K562 (cell line): ENCODE data around the gene TARM1. TPM values are rescaled to one million over a fixed set of nuclear protein-coding genes. Genes with fewer than 3 reads are reported as not detected.
A peak's percentile ranks its signal among the peaks of the same experiment; 100 is the strongest.

ENCODE experiments used
- CCNT2 ChIP-seq: IDR thresholded peaks from 2 replicates; pipeline ENCODE4 v1.6.1; 2011; ENCODE audit warnings: borderline replicate concordance, low read depth, mild to moderate bottlenecking, moderate library complexity, mixed read lengths, low read length; ENCODE audit not compliant: insufficient read length; ENCODE audit errors: extremely low read depth
- CHAMP1 ChIP-seq: fragments of 450-650 bp; IDR thresholded peaks from 2 replicates; pipeline ENCODE4 v1.6.1; 2016; ENCODE audit warnings: mild to moderate bottlenecking
- CUX1 ChIP-seq: fragments of 200-800 bp; sonication (Bioruptor generic); IDR thresholded peaks from 2 replicates; pipeline ENCODE4 v1.6.1; 2016; ENCODE audit warnings: missing genetic modification characterization, missing compliant biosample characterization
- KLF16 ChIP-seq: IDR thresholded peaks from 2 replicates; pipeline ENCODE4 v1.6.1; 2016; ENCODE audit warnings: antibody characterized with exemption
- RNF219 ChIP-seq: fragments of 250-450 bp; sonication (Bioruptor Pico); IDR thresholded peaks from 2 replicates; pipeline ENCODE4 v1.5.0; 2022; ENCODE audit warnings: mild to moderate bottlenecking
- SIX5 ChIP-seq, 2 experiments: IDR thresholded peaks; 2 replicates each; pipeline ENCODE4 v1.6.1; 2011; ENCODE audit warnings: low read length in 2 of 2, borderline replicate concordance in 1 of 2, low read depth in 1 of 2, mild to moderate bottlenecking in 1 of 2, moderate library complexity in 1 of 2; ENCODE audit not compliant: insufficient read depth in 1 of 2
- TAF15 ChIP-seq: fragments of 200-400 bp; formaldehyde crosslinking; IDR thresholded peaks from 2 replicates; pipeline ENCODE4 v1.6.1; 2017; ENCODE audit warnings: mild to moderate bottlenecking, low read depth, low read length, moderate library complexity
- ZNF224 ChIP-seq: sonication (generic); formaldehyde crosslinking; IDR thresholded peaks from 2 replicates; pipeline ENCODE4 v1.8.0; 2022; ENCODE audit warnings: mild to moderate bottlenecking, missing genetic modification reagents
- polyA plus RNA-seq, 8 experiments: library from polyadenylated mRNA; depleted of rRNA in 4 of 8; stranded (reverse) in 5 of 8; unstranded in 3 of 8; fragments of >200 nt; fragmentation: Nextera tagmentation in 2 of 8; fragmentation: Illumina TruSeq in 1 of 8; extraction: Ambion mirVana in 2 of 8; extraction: Trizol in 1 of 8; gene quantifications; 2 replicates each; pipeline versions ENCODE4 v1.2.1 to v1.2.3, GENCODE V29; 2011 to 2014; ENCODE audit warnings: inconsistent platforms in 1 of 8, missing spikeins in 1 of 8
- total RNA-seq, 7 experiments: library from RNA; depleted of rRNA in 6 of 7; stranded (reverse); fragments of >200 nt in 6 of 7; fragmentation: Illumina TruSeq in 2 of 7; extraction: Trizol in 2 of 7; gene quantifications; 2 replicates each; pipeline versions ENCODE4 v1.2.1 to v1.2.3, GENCODE V29; 2011 to 2021; ENCODE audit warnings: low replicate concordance in 1 of 7

The TARM1 gene
- total and polyA plus RNA-seq, 9 of the 15 experiments (the other 6 are each of a cell fraction or from before 2014, with no cell fraction given) = not detected

DNA sequence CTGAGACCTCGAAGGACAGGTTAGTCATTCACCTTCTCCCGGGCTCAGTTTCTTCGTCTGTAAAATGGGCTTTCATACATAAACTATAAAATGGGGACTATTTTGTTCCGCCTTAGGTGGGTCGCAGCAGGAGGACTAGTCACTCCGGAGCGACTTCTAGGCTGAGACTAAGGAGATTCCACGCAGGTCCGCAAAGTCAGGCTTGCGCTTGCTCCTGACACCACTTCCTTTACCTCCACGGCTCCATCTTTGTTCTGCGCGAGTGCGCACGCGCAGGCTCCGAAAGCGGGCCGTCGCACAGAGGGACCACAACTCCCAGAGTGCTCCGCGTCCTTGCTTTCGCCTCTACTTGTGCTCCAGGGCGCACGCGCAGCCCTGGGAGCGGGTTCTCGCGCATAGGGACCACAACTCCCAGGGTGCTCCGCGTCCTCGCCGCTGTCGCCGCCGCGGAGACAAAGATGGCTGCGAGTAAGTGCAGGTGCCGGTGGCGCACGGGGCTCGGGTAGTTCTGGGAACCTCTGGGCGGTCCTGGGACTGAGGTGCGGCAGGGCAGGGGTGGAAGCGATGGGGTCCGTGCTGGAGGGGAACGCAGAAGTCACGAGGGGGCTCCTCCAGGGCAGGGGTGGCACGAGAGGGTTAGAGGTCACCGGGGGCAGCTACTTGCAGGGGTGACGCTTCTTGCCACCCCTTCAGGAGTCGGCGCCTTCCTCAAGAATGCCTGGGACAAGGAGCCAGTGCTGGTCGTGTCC, 21.4 kb upstream of the TARM1 start, which contains the start of gene NDUFA3 (continued):
- TF ChIP-seq CUX1 (no peak), ZNF224 (CRISPR knock-in tag) (no peak), KLF16 (no peak), SIX5 (IDR thresholded peaks at IDR 0.05; ENCODE audit: borderline replicate concordance in 1 of 2, insufficient read depth in 1 of 2, low read depth in 1 of 2, low read length in 2 of 2) (peak; percentile 85 to 86), CCNT2 (no peak), CHAMP1 (no peak), TAF15 (no peak), RNF219 (no peak)
